OCI-LY1 (cell line): ENCODE results near the gene PTCH1.

Experiments used
- CTCF ChIP-seq: fragments of 200-600 bp; sonication (generic), shearing (Covaris generic); IDR thresholded peaks from 2 replicates; pipeline ENCODE4 v1.5.1; 2017; ENCODE audit warnings: mild to moderate bottlenecking, antibody characterized with exemption, low read length, moderate library complexity, mixed read lengths
- EZH2 ChIP-seq: fragments of 200-600 bp; sonication (generic), shearing (Covaris generic); IDR thresholded peaks from 2 replicates; pipeline ENCODE4 v1.8.0; 2017; ENCODE audit warnings: borderline replicate concordance, mixed run types, mild to moderate bottlenecking, antibody characterized with exemption, low read length, moderate library complexity, mixed read lengths

GRCh38 chr9:95406121-95406520, 110.7 kb downstream of the PTCH1 start:
- TF ChIP-seq CTCF: no peak
- no peak for TF ChIP-seq EZH2
